Forelimb muscle (tissue), 1 donor: ENCODE measurements around the gene PPP6R3. TPM values are rescaled to one million over a fixed set of nuclear protein-coding genes. Genes with fewer than 3 reads are reported as not detected.

Experiments used
- DNase-seq: peaks from one replicate; pipeline ENCODE4 v3.0.0-alpha.2; 2013; ENCODE audit warnings: low read depth
- polyA plus RNA-seq: library from polyadenylated mRNA; unstranded; fragments of 120-200 nt; gene quantifications from one replicate; pipeline ENCODE4 v1.2.1, GENCODE V29; 2013; ENCODE audit not compliant: insufficient read length

The PPP6R3 gene
- polyA plus RNA-seq, 1 donor, result 61.9 TPM

DNA sequence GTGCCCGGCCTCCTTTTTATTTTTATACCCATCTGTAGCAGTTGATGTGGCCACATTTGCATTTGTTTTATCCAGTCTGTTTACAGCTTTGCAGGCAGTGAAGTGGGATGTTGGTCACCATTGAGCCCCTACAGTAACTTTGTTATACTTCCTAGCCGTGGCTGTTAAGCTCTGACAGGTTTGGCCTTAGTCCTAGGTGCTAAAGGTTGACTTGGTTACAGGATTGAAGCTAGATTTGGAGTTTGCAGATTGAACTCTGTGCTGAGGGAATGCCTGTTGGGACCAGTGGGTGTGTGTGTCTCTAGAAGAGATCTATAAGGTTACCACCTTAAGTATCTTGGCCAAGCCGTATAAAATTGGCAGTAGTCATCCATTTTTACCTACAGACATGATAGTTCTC lies 91.2 kb downstream of the PPP6R3 start:
- DNase-seq, result no peak

DNA sequence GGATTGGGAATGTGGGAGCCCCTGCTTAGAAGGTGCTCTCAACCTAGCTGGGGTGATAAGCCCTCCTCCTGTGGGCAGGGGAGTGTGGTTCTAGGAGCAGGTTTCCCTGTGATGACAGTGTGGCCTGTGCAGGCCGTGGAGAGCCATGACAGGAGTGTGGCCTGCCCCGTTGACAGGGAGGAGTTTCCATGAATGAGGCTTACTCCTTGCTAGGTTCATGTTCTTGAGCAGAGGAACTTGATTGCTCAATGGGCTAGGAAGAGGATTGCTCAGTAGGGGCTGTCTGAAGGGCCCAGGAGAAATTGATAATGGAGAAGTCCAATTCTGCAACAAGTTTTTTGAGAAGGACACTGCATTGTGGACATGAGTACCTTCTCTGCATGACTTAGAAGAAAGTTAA lies 92.0 kb downstream of the PPP6R3 start:
- DNase-seq, result no peak

- DNase-seq, result no peak
These were observed 99.7 kb downstream of the PPP6R3 start for GRCh38 chr11:68560216-68560615.

DNA sequence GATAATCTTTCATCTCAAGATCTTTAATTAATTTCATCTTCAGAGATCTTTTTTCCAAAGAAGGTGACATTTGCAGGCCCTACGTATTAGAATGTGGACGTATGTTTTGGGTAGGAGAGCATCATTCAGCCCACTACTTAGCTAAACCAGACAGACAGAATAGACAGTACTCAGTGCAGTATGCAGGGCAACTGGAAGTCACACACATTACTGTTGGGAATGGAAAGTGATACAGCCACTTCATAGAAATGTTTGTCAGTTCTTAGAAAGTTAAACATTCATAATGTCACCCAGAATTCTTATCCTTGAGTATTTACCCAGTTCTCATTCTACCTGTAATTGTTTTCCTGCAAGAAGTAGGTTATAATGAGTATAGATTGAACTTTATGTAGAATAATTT lies 102.9 kb downstream of the PPP6R3 start:
- DNase-seq, result no peak

DNA sequence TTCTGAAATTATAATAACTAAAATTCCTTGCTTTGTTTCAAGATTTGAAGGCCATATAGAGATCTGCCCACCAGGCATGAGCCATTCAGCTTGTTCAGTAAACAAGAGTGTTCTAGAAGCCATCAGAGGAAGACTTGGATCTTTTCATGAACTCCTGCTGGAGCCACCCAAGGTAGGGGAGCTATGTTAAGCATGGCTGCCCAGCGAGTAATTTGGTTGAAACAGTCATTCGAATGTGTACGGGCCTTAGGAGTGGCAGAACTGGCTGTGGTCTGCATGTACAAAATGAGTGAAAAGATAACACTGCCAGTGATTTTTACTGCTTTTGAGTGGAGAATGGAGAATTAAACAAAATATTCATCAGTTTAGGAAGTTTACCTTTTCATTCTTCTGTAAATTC lies 103.7 kb downstream of the PPP6R3 start:
- DNase-seq, result no peak

GRCh38 chr11:68565768-68566167 lies 105.2 kb downstream of the PPP6R3 start:
- DNase-seq, result no peak

GRCh38 chr11:68567553-68567952 lies 107.0 kb downstream of the PPP6R3 start:
- DNase-seq, result no peak

GRCh38 chr11:68569357-68569756 lies 108.8 kb downstream of the PPP6R3 start:
- no peak for DNase-seq

GRCh38 chr11:68570691-68571090 lies 110.1 kb downstream of the PPP6R3 start:
- no peak for DNase-seq

DNA sequence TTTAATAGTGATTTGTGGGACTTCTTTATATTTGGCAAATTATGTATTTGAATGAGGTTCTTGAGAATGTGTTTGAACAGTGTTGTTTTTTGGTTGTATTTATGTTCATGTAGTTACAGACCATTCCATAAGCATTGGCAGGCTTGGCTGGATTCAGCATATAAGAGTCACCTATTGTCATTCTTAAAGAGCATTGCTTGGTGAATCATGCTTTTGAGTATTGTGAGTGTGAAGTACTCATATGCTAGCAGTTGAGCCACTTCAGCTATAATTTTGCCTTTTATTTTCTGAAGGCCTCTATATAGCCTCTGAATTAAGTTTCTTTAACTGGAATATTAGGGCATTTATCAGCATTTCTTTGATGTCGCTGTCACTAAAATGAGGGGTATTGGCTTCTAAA lies 113.8 kb downstream of the PPP6R3 start:
- no peak for DNase-seq

DNA sequence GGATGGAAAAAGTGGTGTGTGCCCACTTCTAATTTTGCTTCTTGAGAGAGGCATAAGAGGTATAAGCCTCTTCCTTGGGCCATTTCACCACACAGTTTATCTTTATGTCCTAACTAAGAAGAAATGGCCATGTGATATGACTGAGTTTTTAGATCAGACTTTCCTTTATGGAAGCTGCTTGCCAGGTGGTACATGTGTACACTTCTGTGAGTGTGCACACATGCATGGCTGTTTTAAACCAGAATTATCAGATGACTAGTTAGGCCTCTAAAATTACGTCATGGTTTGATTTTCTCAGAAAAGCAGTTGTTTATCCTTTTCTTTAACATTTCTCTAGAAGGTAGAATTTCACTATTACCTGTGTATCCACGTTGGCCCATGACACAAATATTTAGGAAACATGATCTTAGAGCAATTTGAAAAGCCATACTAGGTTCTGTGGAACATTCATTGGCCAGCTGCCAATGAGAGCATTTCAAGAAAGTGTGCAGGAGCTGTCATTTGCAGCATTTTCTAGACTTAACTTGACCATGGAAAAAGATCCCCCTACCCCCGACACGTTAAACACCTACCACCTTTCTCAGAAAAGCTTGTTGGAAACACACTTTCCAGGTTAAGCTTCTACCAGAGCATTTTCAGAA lies 114.6 kb downstream of the PPP6R3 start:
- DNase-seq, result no peak

GRCh38 chr11:68579455-68579854 lies 118.9 kb downstream of the PPP6R3 start:
- no peak for DNase-seq

- DNase-seq, result no peak
These were observed 120.9 kb downstream of the PPP6R3 start for GRCh38 chr11:68581439-68581838.

DNA sequence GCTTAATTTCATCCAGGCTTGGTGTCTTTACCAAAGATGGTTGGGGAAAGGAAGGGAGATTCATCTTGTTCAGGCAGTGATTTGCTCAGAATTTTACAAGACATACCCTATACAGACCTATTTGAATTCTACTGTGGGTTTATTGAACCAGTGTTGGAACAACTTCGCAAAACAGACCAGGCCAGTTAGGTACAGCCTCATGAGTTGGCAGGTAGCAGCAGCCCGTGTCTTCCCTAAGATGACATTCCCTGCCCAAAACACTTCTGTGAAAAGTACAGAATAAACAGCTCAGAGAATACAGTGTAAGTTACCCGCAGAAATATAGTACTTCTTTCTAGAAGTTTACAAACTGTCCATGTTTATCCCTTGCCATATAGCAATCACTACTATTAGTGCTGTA lies 121.3 kb downstream of the PPP6R3 start:
- no peak for DNase-seq

DNA sequence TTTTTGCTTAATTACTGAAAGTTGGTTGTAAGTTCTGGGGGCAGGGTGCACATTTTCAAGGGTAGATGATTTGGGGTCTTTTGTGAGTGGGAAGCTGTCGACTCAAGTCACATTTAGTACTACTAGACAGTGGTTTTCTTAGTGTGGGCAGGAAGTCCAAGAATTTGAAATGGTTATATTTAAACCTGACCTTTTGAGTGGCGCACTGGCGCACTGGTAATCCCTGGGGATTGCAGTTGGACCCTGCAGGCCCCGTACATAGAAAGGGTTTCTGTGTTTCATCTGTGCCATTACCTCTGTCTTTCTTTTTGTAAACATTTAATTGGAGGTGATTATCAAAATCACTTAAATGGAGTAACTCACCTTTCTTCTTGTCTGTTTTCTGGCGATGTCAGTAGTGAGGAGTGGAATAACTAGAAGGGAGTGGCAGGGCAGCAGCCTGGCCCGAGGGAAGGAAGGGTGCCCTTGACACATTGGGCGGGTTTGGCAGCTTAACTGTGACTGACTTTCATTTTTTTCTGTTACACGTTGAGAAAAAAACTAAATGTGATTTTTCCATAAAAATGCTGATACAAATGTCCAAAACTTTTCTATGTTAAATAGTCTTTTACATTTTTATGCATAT lies 122.0 kb downstream of the PPP6R3 start:
- DNase-seq, result no peak

GRCh38 chr11:68583041-68583446 lies 122.5 kb downstream of the PPP6R3 start:
- DNase-seq, result no peak

- no peak for DNase-seq
These were observed 123.5 kb downstream of the PPP6R3 start for GRCh38 chr11:68584097-68584496.

DNA sequence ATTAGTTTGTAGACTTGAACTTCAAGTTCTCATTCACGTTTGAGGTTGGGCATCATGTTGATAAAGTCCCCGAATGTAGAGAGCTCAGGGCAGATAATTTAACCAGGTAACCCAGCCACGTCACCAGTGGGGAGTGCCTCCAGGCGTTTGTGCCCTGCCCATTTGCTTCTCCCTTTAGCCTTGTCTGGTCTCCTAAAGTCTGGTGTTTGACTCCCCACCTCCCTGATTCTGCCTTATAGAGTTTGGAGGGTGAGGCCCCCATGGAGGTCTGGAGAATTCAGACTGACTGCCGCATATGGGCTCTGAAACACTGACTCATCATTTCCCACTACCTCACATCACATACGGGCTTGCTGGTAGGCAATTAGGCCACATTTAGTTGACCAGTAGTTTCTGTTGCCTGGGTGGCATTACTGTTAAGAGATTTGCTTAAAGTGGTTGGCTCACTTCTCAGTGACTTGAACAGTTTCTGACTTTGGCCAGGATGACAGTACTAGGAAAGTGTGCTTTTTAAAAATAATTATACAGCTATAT lies 124.5 kb downstream of the PPP6R3 start:
- DNase-seq, result no peak

DNA sequence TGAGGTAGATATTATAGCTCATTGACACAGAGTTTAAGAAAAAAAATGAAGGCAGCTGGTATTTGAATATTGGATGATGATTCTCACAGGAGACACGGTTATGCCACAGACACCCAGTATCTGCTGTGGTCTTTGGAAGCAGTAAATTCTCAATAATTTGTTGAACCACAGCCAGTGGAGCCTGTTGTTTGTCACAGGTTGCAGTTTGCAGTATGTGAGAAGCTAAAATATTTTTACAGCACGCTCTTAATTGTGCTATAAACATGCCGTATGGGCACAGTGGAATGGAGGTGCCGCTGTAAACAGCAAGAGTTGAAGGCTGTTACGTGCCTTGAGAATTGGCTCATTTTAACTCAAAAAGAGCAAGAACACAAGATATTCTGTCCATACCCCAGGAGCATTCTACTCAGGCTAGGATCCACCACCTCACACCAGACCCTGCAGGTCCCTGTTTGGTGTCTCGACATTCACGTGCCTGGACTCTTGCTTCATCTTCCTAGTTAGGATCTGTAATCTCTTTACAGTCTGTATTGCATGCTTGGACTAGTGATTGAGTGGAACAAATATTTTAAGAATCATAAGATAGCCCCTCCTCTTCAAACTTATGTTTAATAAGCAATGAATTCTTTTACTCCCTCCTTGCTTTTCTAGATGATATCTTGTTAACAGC lies 129.1 kb downstream of the PPP6R3 start:
- no peak for DNase-seq

- no peak for DNase-seq
These were observed 131.2 kb downstream of the PPP6R3 start for GRCh38 chr11:68591719-68592118.

DNA sequence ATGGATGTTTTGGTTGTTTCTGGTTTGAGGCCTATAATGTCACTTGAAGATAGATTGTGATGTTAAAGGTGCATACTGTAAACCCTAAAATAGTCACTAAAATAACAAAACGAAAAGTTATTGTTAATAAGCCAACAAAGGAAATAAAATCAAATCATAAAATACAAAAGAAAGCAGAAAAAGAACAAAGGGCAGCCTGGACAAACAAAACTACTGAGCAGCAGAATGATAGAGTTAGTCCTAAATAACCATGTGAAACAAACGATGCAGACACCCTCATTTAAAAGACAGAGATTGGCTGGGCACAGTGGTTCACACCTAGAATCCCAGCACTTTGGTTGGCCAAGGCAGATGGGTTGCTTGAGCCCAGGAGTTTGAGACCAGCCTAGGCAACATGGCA lies 132.9 kb downstream of the PPP6R3 start:
- DNase-seq, result no peak

GRCh38 chr11:68594123-68594522 lies 133.6 kb downstream of the PPP6R3 start:
- no peak for DNase-seq

DNA sequence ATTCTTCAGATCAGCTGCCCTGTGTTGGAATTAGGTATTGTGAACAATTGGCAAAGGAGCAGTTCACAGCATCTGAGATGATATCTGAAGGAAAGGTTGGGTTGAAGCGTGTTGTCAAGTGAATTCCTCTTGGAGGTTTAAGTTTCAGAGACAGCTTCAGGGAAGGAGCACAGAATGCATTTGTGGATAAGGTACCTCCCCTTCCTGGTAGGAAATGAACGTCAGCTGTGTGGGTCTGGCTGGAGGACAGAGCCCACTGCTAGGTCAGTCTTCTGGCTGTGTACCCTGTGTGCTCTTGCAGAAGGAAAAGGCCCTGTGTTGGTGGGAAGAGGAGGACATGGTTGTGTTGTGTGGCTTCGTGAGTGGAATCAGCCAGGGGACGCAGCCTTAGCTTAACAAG lies 135.7 kb downstream of the PPP6R3 start:
- no peak for DNase-seq
